GM12892 (cell line): Measurements from ENCODE around the gene STX17.

ENCODE experiments used
- POLR2A ChIP-seq: IDR thresholded peaks from 2 replicates; pipeline ENCODE4 v1.6.1; 2011; ENCODE audit warnings: low read depth, low read length, control low read depth
- TAF1 ChIP-seq: IDR thresholded peaks from 2 replicates; pipeline ENCODE4 v1.6.1; 2011; ENCODE audit warnings: low read depth, mild to moderate bottlenecking, control low read depth, low read length, borderline replicate concordance

DNA sequence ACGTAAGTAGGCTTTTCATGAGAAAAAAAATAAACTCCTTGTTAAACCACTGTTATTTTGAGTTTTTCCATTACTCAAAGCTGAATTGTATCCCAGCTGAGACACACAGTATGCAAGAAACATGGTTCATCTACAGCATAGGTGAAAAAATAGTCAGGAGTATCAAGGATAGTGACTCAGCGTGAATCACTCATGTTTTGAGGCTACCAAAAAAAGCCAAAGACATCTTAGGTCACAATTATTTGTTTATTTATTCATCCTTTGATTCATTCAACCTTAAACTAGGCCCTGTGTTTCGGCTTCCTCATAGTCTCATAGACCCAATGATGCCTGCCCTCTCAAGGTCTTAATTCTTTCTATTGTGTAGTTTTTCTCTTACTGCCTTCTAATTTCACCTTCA lies 32.9 kb upstream of the STX17 start:
- no peak for TF ChIP-seq POLR2A
- TF ChIP-seq TAF1 = no peak
